Activated CD4-positive, alpha-beta T cell treated with anti-CD3 and anti-CD28 coated beads, Interleukin-2, amount 10 ng/mL, durations not matched to agents 24 days and 14 days (primary cell): ENCODE results near the gene GRK5. TPM values are rescaled to one million over a fixed set of nuclear protein-coding genes. Genes with fewer than 3 reads are reported as not detected.

Source experiments
- DNase-seq: peaks from one replicate; pipeline ENCODE4 v3.0.0; 2022
- H3K27ac Mint-ChIP-seq: one replicate; pipeline ENCODE4 v1.8.0; 2022; ENCODE audit warnings: mild to moderate bottlenecking, mixed read lengths
- H3K27me3 Mint-ChIP-seq: one replicate; pipeline ENCODE4 v1.8.0; 2022; ENCODE audit warnings: mixed read lengths
- H3K36me3 Mint-ChIP-seq: one replicate; pipeline ENCODE4 v1.8.0; 2022; ENCODE audit warnings: low read depth, mild to moderate bottlenecking, mixed read lengths
- H3K4me1 Mint-ChIP-seq: one replicate; pipeline ENCODE4 v1.8.0; 2021; ENCODE audit warnings: mixed read lengths
- H3K4me3 Mint-ChIP-seq: one replicate; pipeline ENCODE4 v1.8.0; 2022; ENCODE audit warnings: mild to moderate bottlenecking, moderate library complexity, mixed read lengths
- H3K9me3 Mint-ChIP-seq: one replicate; pipeline ENCODE4 v1.8.0; 2021; ENCODE audit warnings: mixed read lengths
- intact Hi-C: fragments of 100-400 bp; cut with micrococcal nuclease; formaldehyde crosslinking; loops from one replicate; pipeline ENCODE4 v1.15.1; 2023
- total RNA-seq: library from RNA; stranded (reverse); gene quantifications from 2 replicates; pipeline ENCODE4 v1.2.3, GENCODE V29; 2022

The GRK5 gene
- total RNA-seq, 1 donor from 2014 or later, result 27.3 TPM

- Mint-ChIP-seq H3K4me1 (peaks cover 73% of the 10 kb centered on the region), H3K27me3 (peaks cover 4% of the 10 kb centered on the region), H3K36me3 (peaks cover 25% of the 10 kb centered on the region), H3K4me3 (no peak overlapping the region), H3K27ac (no peak overlapping the region), H3K9me3 (peaks cover 9% of the 10 kb centered on the region)
- no peak for DNase-seq
- intact Hi-C loops, result no loop called here
Observed at GRCh38 chr10:119310806-119311205, 103.4 kb downstream of the GRK5 start.

- intact Hi-C loops, result no loop called here
- DNase-seq, result no peak
- peak overlapping the region; percentile 79 for H3K27ac Mint-ChIP-seq
- H3K36me3 Mint-ChIP-seq, result peaks cover 23% of the 10 kb centered on the region
- peaks cover 6% of the 10 kb centered on the region for H3K27me3 Mint-ChIP-seq
- peak overlapping the region; percentile 41 for H3K4me3 Mint-ChIP-seq
- H3K9me3 Mint-ChIP-seq, result peaks cover 9% of the 10 kb centered on the region
- H3K4me1 Mint-ChIP-seq, result peaks cover 63% of the 10 kb centered on the region
Observed at GRCh38 chr10:119312241-119312640, 104.9 kb downstream of the GRK5 start.

DNA sequence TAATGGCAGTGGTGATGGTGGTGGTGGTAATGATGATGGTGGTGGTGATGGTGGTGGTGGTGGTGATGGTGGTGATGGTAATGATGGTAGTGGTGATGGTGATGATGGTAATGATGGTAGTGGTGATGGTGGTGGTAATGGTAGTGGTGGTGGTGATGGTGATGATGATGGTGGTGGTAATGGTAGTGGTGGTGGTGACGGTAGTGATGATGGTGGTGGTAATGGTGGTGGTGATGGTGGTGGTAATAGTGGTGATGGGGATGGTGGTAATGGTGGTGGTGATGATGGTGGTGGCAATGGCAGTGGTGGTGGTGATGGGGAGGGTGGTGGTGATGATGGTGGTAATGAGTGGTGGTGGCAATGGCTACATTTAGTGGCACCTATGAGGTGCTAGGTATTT, 105.7 kb downstream of the GRK5 start:
- peak overlapping the region; percentile 79 for H3K27ac Mint-ChIP-seq
- DNase-seq, result no peak
- peak overlapping the region; percentile 41 for H3K4me3 Mint-ChIP-seq
- H3K27me3 Mint-ChIP-seq, result peaks cover 6% of the 10 kb centered on the region
- H3K4me1 Mint-ChIP-seq, result peaks cover 59% of the 10 kb centered on the region
- peaks cover 22% of the 10 kb centered on the region for H3K36me3 Mint-ChIP-seq
- peaks cover 9% of the 10 kb centered on the region for H3K9me3 Mint-ChIP-seq
- intact Hi-C loops, result no loop called here

GRCh38 chr10:119313644-119314043, 106.3 kb downstream of the GRK5 start:
- peak; percentile 89 for DNase-seq
- peak overlapping the region; percentile 81 for H3K27ac Mint-ChIP-seq
- H3K9me3 Mint-ChIP-seq, result peaks cover 9% of the 10 kb centered on the region
- H3K4me3 Mint-ChIP-seq, result peak overlapping the region; percentile 37
- H3K36me3 Mint-ChIP-seq, result peaks cover 22% of the 10 kb centered on the region
- H3K27me3 Mint-ChIP-seq, result peaks cover 6% of the 10 kb centered on the region
- intact Hi-C loops, result loop anchor here (2.0 kb wide), 3 partner anchors 13 to 59 kb away; no protein-coding TSS in a partner anchor
- H3K4me1 Mint-ChIP-seq, result peaks cover 57% of the 10 kb centered on the region

GRCh38 chr10:119314061-119314460, 106.7 kb downstream of the GRK5 start:
- Mint-ChIP-seq H3K27me3 (peaks cover 6% of the 10 kb centered on the region), H3K36me3 (peaks cover 22% of the 10 kb centered on the region), H3K27ac (peak overlapping the region; percentile 81), H3K4me3 (peak overlapping the region; percentile 20), H3K4me1 (peaks cover 57% of the 10 kb centered on the region), H3K9me3 (peaks cover 9% of the 10 kb centered on the region)
- no peak for DNase-seq
- intact Hi-C loops, result loop anchor here (2.0 kb wide), 3 partner anchors 13 to 59 kb away; no protein-coding TSS in a partner anchor

DNA sequence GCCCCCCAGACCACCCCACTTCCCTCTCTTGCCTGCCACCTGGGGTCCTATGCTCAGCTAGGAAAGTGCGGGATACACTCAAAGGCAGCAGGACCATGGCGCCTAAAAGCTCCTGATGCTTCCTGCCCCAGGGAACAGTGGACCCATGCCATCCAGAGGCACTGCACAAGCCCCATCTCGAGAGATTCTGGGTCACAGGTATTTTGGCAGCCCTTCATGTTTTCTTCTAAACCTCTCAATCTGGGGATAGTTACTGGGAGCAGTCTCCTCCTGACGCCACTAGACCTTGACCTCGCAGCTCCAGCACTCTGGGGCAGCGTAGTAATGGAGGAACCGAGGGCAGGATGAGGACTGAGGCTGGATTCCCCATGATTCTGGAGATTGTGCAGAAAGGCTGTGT, 107.1 kb downstream of the GRK5 start:
- Mint-ChIP-seq H3K4me3 (peak overlapping the region; percentile 20), H3K27ac (peak overlapping the region; percentile 81), H3K27me3 (peaks cover 6% of the 10 kb centered on the region), H3K4me1 (peaks cover 54% of the 10 kb centered on the region), H3K9me3 (peaks cover 9% of the 10 kb centered on the region), H3K36me3 (peaks cover 22% of the 10 kb centered on the region)
- no peak for DNase-seq
- intact Hi-C loops, result loop anchor here (2.0 kb wide), 3 partner anchors 14 to 60 kb away; no protein-coding TSS in a partner anchor

DNA sequence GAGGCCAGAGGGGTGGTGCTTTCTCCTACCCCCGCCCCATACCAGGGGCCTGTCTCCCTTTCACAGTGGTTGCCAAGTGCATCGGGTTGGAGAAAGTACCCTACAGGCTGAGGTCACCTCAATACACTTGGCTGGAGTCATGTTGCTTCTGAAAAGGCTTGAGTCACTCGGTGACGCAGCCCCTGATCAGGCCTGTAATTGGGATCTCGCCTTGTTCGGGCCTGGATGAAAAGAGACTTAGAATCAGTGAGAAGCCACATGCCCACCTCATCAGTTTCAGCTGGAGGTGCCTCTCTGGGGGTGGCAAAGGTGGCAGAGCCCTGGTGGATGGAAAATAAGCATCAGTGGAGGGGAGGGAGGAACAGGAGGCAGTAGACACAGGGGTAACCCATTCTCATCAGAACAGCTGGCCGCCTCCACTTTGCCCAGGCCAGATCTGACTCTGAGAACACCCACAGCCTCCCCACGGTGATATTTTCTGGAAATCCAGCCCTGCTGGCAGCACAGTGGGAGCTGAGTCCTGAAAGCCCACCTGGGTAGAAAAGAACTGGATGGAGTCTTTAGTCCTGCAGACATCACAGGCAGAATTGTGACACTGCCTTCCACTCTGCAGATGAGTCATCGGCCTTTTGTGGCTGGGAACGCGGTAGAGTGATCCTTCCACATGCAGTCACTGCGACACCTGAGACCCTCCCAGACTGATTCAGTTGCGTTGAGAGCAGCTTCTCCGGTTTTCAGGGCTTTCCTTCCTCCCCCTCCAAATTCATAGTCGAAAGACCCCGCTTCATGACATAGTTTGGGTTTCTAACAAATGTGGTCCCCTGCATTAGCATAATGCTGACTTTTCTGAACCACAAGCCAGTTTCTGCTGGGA, 108.0 kb downstream of the GRK5 start:
- Mint-ChIP-seq H3K36me3 (peaks cover 24% of the 10 kb centered on the region), H3K4me3 (peak overlapping the region; percentile 38), H3K4me1 (peaks cover 56% of the 10 kb centered on the region), H3K27me3 (peaks cover 4% of the 10 kb centered on the region), H3K27ac (peak overlapping the region; percentile 91), H3K9me3 (peaks cover 9% of the 10 kb centered on the region)
- DNase-seq, result peak; percentile 89
- intact Hi-C loops, result loop anchor here (1.0 to 2.0 kb wide), 5 partner anchors 9 to 61 kb away; no protein-coding TSS in a partner anchor

GRCh38 chr10:119316002-119316358, 108.6 kb downstream of the GRK5 start:
- H3K27ac Mint-ChIP-seq, result peak overlapping the region; percentile 91
- H3K4me1 Mint-ChIP-seq, result peaks cover 52% of the 10 kb centered on the region
- H3K27me3 Mint-ChIP-seq, result peaks cover 4% of the 10 kb centered on the region
- intact Hi-C loops, result no loop called here
- DNase-seq, result no peak
- peaks cover 22% of the 10 kb centered on the region for H3K36me3 Mint-ChIP-seq
- peaks cover 9% of the 10 kb centered on the region for H3K9me3 Mint-ChIP-seq
- H3K4me3 Mint-ChIP-seq, result no peak overlapping the region

DNA sequence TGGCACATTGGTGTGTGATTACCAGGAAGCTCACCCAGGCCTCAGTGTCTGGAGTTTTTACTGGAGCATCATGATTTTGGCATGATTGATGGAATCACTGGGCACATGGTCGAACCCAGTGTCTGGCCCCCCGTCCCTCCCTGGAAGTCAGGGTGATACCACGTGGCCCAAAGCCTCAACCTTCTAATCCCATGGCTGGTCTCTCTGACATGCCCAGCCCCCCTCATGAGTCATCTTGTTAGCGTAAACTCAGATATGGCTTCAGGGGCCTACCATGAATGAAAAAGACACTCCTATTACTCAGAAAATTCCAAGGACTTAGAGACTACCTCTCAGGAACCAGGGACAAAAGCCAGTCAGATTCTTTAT, 109.3 kb downstream of the GRK5 start:
- Mint-ChIP-seq H3K4me1 (peaks cover 50% of the 10 kb centered on the region), H3K36me3 (peaks cover 20% of the 10 kb centered on the region), H3K27ac (no peak overlapping the region), H3K4me3 (no peak overlapping the region), H3K27me3 (peaks cover 1% of the 10 kb centered on the region), H3K9me3 (peaks cover 9% of the 10 kb centered on the region)
- intact Hi-C loops, result no loop called here
- no peak for DNase-seq

DNA sequence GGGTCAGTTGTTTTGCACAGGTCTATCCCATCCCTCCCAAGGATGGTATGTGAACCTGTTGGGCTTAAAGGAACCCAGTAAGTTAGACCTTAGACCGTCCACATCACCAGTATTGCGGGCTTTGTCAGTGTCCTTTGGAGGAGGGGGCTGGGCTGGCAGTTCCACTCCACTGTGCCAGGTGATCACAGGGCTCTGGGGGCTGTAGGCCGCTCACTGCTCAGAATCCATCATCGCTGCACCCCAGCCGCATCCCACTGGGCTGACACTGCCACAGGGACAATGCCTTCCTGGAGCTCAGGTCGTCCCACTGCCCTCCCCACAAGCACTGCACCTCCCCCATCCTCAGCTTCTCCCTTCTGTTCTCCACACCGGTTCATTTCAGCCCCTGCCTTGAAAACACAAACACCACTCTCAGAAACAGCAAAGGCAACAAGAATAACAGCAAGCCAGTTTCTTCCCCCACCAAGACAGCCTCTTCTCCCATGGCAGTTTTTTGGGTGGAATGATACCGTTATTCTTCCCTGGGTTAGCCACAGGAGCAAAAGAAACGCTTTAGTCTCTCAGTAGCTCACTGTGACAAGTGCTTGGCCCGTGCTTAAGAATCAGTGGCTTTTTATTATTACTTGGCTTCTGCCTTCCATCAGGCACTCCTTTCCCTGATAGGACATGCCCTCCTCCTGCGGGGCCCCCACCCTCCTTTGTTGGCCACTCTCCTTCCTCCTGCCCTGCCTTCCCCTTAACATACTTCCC, 111.2 kb downstream of the GRK5 start:
- Mint-ChIP-seq H3K9me3 (no peaks in the 10 kb centered on the region), H3K36me3 (peaks cover 11% of the 10 kb centered on the region), H3K4me3 (no peak overlapping the region), H3K4me1 (peaks cover 42% of the 10 kb centered on the region), H3K27ac (no peak overlapping the region), H3K27me3 (peaks cover 1% of the 10 kb centered on the region)
- DNase-seq, result no peak
- intact Hi-C loops, result no loop called here

DNA sequence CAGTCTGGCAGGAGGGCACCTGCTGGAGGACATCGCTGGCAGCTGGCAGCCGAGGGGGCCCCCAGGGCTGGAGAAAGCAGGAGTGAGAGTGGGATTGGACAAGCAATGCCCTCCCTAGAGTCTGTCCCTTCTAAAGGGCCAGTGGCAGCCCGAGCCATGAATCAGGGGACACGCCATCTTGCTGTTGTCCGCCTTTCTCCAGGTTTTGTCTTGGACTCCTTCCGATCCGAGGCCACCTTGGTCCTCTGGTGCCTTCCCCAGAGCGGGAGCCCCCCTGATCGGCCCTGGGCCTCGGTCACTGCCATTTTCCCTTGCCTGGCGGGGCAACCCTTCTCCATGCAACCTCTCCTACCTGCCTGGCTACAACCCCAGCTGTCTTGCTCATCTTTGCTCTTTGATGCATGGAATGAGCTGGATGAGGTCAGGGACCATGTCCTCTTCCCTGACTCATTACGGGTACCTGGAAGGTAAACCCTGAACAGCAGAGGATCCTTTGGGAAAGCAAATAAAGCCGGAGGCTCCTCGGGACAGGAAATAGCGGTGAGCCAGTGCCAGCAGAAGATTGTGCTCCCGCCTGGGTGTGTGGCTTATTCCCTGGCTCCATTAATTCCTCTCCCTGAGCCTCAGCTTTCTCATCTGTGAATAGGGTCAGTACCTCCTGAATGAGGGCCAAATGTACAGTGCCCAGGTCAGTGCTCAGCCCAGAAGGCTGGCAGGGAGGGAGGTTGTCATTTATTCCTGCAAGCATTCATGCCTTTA, 112.0 kb downstream of the GRK5 start:
- no peak overlapping the region for H3K27ac Mint-ChIP-seq
- intact Hi-C loops, result no loop called here
- no peak overlapping the region for H3K4me3 Mint-ChIP-seq
- H3K4me1 Mint-ChIP-seq, result peaks cover 35% of the 10 kb centered on the region
- H3K27me3 Mint-ChIP-seq, result peaks cover 1% of the 10 kb centered on the region
- H3K9me3 Mint-ChIP-seq, result no peaks in the 10 kb centered on the region
- peaks cover 8% of the 10 kb centered on the region for H3K36me3 Mint-ChIP-seq
- no peak for DNase-seq

DNA sequence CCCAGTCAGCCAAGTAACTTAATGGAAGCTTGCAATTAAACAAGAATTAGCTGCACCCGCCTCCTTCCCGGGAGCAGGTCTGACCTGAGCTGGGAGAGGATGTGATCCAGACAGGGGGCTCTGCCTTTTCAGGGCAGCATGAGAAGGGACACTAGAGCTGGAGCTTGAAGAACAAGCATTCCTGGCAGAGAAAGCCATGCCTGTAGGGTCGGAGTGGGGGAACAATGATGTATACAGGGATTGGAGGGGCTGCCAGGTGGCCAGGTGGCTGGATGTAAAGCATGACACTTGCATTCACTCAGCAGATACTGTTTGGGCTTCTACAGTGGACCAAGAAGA, 112.5 kb downstream of the GRK5 start:
- DNase-seq, result no peak
- peaks cover 34% of the 10 kb centered on the region for H3K4me1 Mint-ChIP-seq
- peaks cover 8% of the 10 kb centered on the region for H3K36me3 Mint-ChIP-seq
- H3K27ac Mint-ChIP-seq, result no peak overlapping the region
- H3K27me3 Mint-ChIP-seq, result peaks cover 1% of the 10 kb centered on the region
- H3K4me3 Mint-ChIP-seq, result no peak overlapping the region
- intact Hi-C loops, result no loop called here
- no peaks in the 10 kb centered on the region for H3K9me3 Mint-ChIP-seq

DNA sequence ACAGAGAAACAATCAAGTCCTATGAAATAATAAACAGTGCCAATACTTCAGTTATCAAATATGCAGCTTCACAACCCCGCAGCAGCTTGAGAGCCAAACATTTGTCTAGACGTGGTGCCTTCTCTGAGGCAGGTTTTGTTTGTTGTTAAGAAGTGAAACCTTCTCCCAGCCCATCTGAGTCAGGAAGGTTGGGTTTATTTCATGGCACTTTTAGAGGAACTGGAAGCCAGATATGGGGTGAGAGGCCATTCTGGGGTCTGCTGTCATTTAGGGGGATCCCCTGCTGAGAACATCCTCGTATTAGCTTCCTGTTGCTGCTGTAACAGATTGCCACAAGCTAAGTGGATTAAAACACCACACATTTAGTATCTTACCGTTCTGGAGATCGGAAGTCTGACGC, 113.6 kb downstream of the GRK5 start:
- Mint-ChIP-seq H3K4me3 (no peak overlapping the region), H3K9me3 (no peaks in the 10 kb centered on the region), H3K36me3 (peaks cover 8% of the 10 kb centered on the region), H3K27me3 (peaks cover 1% of the 10 kb centered on the region), H3K4me1 (peaks cover 25% of the 10 kb centered on the region), H3K27ac (no peak overlapping the region)
- intact Hi-C loops, result no loop called here
- no peak for DNase-seq
